HL-60/S4 treated with phorbol 12-myristate 13-acetate at 8.2 ng/mL for 4 days and 3 days (cell line): ENCODE data around the gene TRIB2.

Source experiments
- in situ Hi-C: fragments of 300-500 bp; cut with MboI; formaldehyde crosslinking; loops from 2 replicates; pipeline ENCODE4 v1.15.0; 2022; ENCODE audit warnings: low sequenced_read_pairs

Gene TRIB2

DNA sequence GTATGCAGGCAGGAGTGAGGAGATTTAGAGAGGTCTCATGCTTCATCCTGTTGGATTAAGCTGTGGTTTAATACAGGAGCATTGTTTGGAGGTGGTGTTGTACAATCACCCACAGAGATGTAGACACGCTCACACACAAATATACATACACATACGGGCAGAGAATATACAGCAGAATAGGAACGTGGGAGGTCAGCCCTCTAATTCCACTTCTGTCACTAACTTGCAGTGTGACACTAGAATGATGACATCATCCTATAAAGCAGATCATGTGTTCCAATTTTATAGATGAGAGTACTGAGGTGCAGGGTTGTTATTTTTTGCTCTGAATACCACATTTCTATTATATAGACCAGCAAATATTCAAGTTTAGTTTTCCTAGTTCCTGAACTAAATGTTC, 54.4 kb downstream of the TRIB2 start:
- in situ Hi-C loops: no loop called here

- in situ Hi-C loops: no loop called here
Observed at GRCh38 chr2:12773586-12774394, 57.1 kb downstream of the TRIB2 start.

GRCh38 chr2:12774395-12774727, 57.6 kb downstream of the TRIB2 start:
- in situ Hi-C loops: no loop called here

DNA sequence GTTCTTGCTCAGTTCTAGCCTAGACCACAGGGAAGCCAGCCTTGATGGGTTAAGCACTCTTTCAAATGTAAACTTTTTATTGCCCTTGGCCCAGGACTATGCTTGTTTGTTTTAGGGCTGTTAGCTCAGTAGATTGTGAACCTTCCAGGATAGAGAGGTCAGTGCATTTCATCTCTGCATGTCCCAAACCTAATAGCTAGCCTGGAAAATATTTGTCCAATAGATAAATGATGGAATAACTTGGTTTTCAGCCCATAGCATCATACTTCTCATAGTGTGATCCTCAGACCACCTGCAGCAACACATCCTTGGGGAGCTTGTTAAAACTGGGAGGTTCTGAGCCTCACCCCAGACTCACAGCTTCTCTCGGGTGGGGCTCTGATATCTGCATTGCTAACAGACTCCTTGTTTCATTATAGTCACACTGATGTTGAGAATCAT, 59.8 kb downstream of the TRIB2 start:
- in situ Hi-C loops: no loop called here

DNA sequence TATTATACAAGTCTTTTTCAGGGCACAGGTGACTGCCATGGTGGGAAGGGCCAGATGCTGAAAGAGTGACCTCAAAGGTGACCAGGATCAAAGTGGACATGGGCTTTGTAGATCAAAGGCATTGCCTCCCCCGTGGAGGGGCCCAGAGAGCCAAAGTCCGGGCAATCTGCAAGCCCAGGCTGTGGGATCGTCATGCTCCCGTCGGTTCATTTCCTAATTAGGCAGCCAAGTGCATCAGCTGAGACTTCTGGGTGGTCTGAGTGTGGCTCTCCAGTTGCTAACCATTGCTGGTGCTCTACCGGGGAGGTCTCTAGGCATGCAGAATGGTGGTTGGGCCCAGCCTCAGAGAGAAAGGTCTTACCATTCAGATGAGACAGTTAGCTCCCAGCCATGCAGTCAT, 61.6 kb downstream of the TRIB2 start:
- in situ Hi-C loops: no loop called here

DNA sequence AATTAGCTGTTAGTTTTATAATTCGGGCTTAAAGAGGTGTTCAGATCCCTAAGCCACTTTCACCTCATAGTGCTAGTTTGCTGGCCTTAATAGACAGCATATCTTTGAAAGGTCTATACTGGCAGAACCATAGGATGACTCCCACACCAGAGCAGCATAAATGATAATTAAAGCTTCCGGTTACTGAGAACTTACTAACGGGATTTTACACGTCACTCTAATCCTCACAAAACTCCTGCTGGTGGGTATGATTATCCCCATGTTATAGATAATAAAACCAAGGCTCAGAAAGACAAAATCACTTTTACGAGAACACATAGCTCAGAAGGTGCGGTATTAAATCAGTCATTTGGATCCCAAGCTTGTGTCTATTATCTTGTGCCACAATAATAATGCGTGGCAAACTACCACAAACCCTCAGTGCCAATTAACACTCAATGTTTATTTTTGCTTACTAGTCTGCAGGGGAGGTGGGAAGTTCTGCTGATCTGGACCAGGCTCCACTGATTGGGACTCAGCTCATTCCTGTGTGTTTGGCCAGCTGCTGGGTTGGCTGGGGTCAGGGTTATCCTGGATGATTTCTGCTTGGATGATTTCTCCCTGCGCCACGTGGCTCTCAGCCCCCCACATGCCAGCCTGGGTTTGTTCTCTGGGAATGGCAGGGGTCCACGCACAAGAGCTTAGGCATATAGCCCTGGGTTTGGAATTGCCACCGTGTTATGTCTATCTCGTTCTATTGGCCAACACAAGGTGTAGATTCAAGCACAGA, 62.3 kb downstream of the TRIB2 start:
- in situ Hi-C loops: no loop called here

DNA sequence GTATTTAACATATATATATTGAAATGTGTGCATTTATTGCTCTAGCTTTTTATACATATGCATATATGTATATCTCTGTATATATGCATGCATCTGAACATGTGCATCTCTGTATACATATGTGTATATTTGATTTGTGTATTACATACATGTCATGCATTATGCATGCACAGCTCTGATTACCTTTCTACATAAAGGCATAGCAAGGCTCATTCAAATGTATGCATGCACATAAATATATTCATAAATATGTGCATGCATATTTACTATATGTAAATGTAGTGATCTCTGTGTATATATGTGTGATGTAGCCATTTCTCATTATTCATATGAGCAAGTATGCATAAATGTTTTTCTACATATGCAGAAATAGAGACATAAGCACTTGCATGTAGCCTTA, 64.6 kb downstream of the TRIB2 start:
- in situ Hi-C loops: no loop called here

DNA sequence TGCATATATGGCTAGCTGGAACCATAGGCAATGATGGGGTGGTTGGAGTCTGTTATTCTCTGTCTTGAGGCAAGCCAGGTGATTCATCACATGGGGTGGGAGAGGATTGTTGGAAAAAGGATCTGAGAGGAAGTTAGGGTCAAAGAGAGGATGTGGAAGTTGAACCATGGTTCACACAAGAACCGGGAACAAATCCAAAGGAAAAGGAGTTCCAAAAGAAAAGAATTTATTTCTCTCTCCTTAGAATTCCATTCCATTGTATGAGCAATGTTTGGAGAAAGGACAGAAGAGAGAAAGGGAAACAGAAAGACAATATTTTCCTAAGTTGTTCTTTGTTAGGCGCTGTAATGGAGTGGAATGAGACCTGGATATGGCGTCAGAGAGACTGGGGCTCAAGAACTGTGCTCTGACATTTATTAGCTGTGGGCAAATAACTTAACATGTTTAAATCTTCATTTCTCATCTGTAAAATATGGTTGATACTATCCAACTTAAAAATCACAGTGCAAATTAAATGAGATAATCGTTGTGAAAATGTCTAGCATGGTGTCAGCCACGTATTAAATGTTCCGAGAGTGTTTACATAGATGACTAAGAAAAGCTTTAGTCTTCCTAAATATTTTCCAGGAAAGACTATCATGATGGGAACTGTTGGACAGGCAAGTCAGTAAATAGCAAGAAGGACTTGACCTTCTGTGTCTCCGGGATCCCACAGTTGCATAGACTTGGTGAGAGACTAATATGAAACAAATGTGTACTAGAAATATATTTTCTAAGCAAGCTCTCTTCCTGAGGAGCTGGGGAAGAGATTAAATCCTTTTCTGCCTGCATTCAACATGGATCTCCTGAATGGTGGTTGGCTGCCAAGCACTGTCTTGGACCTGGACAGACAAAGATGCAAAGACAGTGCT, 71.4 kb downstream of the TRIB2 start:
- in situ Hi-C loops: no loop called here

DNA sequence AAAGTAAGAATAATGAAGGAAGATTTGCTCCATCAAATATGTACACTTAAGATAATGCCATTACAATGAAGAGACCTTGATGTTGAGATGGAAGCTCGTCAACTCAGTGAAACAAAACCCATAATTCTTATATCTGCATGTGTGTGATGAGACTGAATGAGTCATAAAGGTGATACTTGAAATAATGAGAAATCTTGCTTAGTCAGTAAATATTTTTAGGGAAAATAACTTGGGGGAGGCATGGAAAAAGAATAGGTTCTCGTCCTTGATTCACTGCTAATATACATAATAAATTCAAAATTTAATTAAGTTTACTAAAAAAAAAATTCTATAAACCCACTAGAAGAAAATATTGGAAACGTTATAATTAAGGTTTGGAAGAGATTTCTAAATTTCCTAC, 75.2 kb downstream of the TRIB2 start:
- in situ Hi-C loops: no loop called here
